CD4-positive, alpha-beta T cell treated with Interleukin-6 at 100 ng/mL for 8 hours (primary cell): ENCODE data around the gene NXPH4.

Experiments
- DNase-seq: peaks from one replicate; pipeline ENCODE4 v3.0.0-alpha.2; 2020; ENCODE audit warnings: mixed read lengths, low spot score

NXPH4 gene

GRCh38 chr12:57243521-57244311, 27.1 kb downstream of the NXPH4 start:
- DNase-seq, result peak; percentile 72

- DNase-seq, result no peak
Measured at GRCh38 chr12:57244312-57244696, 27.7 kb downstream of the NXPH4 start.

- no peak for DNase-seq
Measured at GRCh38 chr12:57247041-57247440, 30.4 kb downstream of the NXPH4 start.

GRCh38 chr12:57248934-57249742, 32.5 kb downstream of the NXPH4 start:
- no peak for DNase-seq

- no peak for DNase-seq
Measured at GRCh38 chr12:57250541-57250940, 33.9 kb downstream of the NXPH4 start.

GRCh38 chr12:57250956-57251355, 34.4 kb downstream of the NXPH4 start, which contains the start of gene STAC3:
STAC3 (minus strand) TSS chr12:57251187; CDS start chr12:57249636, 1,551 bp downstream.
- DNase-seq, result no peak

- no peak for DNase-seq
Measured at GRCh38 chr12:57254506-57255280, 38.1 kb downstream of the NXPH4 start.

GRCh38 chr12:57255916-57256315, 39.3 kb downstream of the NXPH4 start:
- no peak for DNase-seq

- DNase-seq, result no peak
Measured at GRCh38 chr12:57258977-57259970, 42.7 kb downstream of the NXPH4 start.

GRCh38 chr12:57260366-57260765, 43.8 kb downstream of the NXPH4 start:
- DNase-seq, result no peak

- no peak for DNase-seq
Measured at GRCh38 chr12:57261428-57261865, 44.9 kb downstream of the NXPH4 start.

GRCh38 chr12:57262126-57262822, 45.7 kb downstream of the NXPH4 start:
- DNase-seq, result no peak

GRCh38 chr12:57263096-57263495, 46.5 kb downstream of the NXPH4 start:
- DNase-seq, result no peak

GRCh38 chr12:57266681-57267080, 50.1 kb downstream of the NXPH4 start:
- DNase-seq, result no peak

- no peak for DNase-seq
Measured at GRCh38 chr12:57268264-57268663, 51.7 kb downstream of the NXPH4 start.

- no peak for DNase-seq
Measured at GRCh38 chr12:57270966-57271470, 54.4 kb downstream of the NXPH4 start.

GRCh38 chr12:57272337-57273151, 56.0 kb downstream of the NXPH4 start:
- DNase-seq, result no peak

- no peak for DNase-seq
Measured at GRCh38 chr12:57273516-57273915, 56.9 kb downstream of the NXPH4 start.
